ENCODE measurements around the gene SLC9A1. TPM values are rescaled to one million over a fixed set of nuclear protein-coding genes. Genes with fewer than 3 reads are reported as not detected.

SLC9A1 gene
- total RNA-seq, 1 donor from 2014 or later, result 5.6 TPM

- no peak for DNase-seq
Observed at GRCh38 chr1:27060891-27061290, 94.0 kb downstream of the SLC9A1 start.

DNA sequence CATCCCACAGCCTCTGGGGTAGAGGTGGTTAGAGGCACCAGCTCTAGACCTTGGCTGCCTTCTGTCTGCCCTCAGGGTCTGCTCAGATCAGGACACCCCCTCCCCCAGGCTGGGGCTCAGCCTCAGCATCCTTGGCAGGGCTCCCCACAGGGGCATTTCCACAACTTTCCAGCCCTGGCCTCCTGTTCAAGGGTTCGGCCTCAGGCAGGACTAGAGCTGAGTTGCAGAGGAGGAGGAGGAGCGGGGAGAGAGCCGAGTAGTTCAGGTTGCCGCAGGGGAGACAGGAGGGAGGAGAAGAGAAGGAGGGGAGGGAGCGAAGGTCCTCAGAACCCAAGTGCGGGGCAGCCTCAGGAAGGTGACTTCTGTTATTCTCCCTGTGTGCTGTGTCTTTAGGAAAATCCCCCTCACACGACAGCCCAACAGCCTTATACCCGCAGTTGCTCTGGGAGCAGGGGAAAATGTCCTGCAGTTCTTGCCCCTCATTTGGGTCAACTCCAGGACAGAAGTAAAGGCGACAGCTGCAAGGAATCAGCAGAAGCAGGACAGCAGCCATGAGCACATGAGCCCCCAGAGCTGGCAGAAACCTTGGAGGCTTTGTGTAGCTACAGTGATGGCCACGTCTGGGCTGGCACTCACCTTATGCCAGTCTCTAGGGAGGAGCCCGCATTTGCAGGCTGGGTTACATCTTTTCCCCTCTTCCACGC lies 95.8 kb downstream of the SLC9A1 start:
- no peak for DNase-seq

DNA sequence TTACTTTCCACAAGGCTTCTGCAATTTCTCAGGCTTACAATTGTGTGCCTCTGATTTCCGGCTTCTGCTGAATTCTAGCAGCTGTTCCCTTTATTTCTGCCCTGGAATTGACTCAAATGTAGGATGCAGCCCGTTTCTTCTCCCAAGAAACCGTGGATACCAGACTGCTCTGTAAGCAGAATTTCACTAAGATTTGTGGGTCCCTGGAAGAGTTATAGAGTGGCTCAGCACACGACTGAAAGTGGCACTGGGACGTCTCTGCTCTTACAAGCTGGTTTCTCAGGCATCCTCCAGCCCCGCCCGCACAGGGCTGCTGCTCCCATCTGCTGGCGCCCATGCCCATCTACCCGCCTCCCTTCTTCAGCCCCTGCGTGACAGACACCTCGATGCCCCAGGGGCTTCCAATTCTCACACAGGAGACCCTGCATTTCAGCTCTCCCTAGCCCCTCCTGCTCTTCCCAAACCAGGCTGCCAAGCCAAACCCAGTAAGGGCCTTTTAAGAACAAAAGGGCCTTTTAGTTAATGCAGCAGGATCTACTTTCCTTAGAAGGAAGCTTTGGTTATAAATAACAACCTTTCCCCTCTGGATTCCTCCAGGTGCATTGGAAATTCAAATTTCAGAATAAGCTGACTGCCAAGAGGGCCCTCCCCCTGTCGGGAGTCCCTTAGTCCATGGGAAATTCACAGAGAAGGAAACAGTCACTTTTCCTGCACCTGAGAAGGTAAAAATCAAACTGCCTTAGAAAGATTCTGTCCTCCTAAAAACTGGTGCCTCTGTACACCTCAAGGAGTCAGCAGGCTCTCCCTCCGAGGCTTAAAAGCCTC lies 96.9 kb downstream of the SLC9A1 start:
- DNase-seq, result no peak

DNA sequence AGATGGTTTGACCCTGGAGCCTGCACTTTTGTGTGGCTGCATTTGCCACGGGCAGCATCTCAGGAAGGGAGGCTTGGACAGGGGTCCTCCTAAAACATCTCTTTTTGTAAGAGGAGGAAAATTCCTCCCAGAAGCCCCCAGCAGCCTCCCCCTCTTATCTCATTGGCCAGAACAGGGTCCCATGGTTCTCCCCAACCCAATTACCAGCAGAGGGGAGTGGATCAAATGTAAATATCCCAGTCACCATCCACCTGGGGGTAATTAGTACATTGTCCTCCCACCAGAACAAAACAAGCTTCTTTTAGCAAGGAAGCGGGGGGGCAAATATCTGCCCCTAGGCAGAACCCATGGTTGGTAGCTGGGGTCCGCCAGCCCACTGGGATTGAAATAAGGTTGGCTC lies 97.5 kb downstream of the SLC9A1 start:
- no peak for DNase-seq

DNA sequence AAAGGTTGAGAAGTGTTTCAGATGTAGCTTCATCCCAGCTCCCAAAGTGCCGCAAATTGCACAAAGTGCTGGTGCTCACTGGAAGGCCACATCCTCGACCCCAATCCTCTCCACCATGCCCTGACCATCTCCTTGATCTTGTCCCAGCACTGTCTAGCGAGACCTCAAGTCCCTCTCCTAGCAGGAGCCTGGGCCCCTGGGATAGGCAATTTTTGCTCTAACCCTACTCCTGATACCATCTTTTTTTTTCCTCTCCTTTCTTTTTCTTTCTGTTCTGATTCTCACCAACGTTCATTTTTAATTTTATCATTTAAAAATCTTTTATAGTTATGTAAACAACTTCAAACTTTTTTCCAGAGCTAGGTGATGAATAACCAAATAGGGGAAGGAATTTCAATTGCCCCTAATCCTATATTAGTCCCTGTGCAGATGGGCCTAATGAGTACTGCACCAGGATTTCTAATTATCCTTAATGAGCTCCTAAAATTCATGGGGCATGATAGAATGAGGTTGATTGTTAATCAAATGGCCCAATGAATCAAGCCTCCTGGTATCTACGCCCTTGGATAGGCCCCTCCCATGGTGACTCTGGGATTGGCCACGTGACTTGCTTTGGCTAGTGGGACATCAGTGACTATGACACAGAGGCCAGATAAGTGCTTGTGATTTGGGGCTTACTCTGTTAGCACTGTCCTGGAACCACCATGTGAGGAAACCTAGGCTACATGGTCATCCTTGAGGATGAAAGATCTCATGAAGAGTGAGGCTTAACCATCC lies 100.8 kb downstream of the SLC9A1 start:
- DNase-seq, result no peak

DNA sequence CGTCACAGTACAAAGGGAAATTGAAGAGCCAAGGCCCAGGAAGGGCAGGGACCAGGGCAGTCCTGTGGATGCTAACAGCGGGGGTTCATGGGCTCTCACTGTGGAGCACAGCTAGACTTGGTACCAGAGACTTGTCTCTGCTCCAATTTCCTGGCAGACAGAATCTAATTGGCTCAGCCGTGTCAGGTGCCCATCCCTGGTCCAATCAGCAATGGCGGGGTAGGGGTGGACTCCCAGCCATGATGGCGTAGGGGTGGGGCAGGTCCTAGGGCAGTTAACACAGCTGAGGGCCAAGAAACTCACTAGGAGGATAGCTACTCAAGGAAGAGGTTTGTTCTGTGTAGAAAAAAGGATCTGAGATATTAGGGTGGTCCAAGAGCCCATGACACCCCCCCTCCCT lies 102.4 kb downstream of the SLC9A1 start:
- DNase-seq, result no peak

DNA sequence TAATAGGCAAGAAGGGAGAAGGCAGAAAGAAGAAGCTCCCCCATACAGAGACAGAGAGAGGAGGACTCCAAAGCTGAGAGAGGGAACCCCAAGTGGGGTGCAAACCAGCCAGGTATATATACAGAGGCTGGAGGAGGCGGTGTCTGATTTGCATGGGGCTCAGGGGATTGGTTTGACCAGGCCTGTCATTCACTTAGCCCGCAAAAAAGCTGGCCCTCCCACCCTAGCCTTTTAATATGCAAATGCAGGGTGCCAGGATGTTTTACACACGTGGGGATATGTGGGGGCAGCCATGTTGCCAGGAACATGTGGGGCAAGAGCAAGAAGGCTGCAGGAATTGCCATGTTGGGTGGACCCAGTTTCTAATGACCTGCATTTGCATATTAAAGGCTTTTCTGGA lies 105.3 kb downstream of the SLC9A1 start:
- no peak for DNase-seq

DNA sequence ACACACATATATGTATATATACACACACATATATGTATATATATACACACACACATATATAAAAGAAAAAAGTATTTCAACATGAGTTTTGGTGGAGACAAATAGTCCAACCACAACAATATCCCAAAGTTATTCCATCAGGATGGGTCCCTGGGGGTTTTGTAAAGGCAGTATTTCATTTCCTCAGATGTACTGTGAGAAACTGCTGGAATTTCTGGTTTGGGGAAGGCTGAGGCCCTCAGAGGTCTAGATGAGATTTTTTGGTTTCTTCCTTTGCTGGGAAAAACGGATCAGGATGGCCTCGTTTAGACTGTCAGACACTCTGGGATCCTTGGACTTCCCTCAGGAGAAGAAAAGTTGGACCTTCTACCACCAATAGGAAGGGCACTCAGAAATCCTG lies 105.8 kb downstream of the SLC9A1 start:
- DNase-seq, result no peak

Other genes with a start within 250 kb of the SLC9A1 start
- gene NR0B2, start 241.2 kb downstream of the SLC9A1 start, total RNA-seq, result not detected in 2 replicates
- gene NUDC, start 233.4 kb downstream of the SLC9A1 start, total RNA-seq, result 20.4 and 33.3 TPM in 2 replicates
- not detected in 2 replicates for gene KDF1, start 194.7 kb downstream of the SLC9A1 start, total RNA-seq
- gene TRNP1, start 161.4 kb downstream of the SLC9A1 start, total RNA-seq, result 2.5 and 4.8 TPM in 2 replicates
- 0.17 and 0.33 TPM in 2 replicates for gene TENT5B, start 142.3 kb downstream of the SLC9A1 start, total RNA-seq
- gene WDTC1, start 79.5 kb upstream of the SLC9A1 start, total RNA-seq, result 32.7 and 51.4 TPM in 2 replicates
- gene TMEM222, start 167.0 kb upstream of the SLC9A1 start, total RNA-seq, result 23.3 and 34.0 TPM in 2 replicates
- gene SYTL1, start 186.9 kb upstream of the SLC9A1 start, total RNA-seq, result not detected in 2 replicates
- 6.6 and 10.3 TPM in 2 replicates for gene MAP3K6, start 211.8 kb upstream of the SLC9A1 start, total RNA-seq
- gene FCN3, start 219.7 kb upstream of the SLC9A1 start, total RNA-seq, result 0.09 TPM in 1 of 2 replicates, not detected in the other
- gene CD164L2, start 228.2 kb upstream of the SLC9A1 start, total RNA-seq, result not detected in 2 replicates
- gene GPR3, start 237.5 kb upstream of the SLC9A1 start, total RNA-seq, result 0.42 and 0.51 TPM in 2 replicates

All from dermis blood vessel endothelial cell (primary cell).